Prostate gland (tissue), 2 donors: ENCODE data around the gene CLASP1.

ENCODE experiments used
- CTCF ChIP-seq, 4 experiments: fragments of 200-600 bp in 2 of 4; fragments of 450-650 bp in 2 of 4; sonication (generic) in 2 of 4; IDR thresholded peaks; 1 replicate in 3 of 4; 2 replicates in 1 of 4; pipeline ENCODE4 v1.5.1; 2016 to 2019; ENCODE audit warnings: antibody characterized with exemption in 4 of 4, mild to moderate bottlenecking in 2 of 4, moderate library complexity in 2 of 4
- POLR2A ChIP-seq: fragments of 450-650 bp; IDR thresholded peaks from one replicate; pipeline ENCODE4 v1.6.1; 2016; ENCODE audit warnings: antibody characterized with exemption, mild to moderate bottlenecking

GRCh38 chr2:121485039-121485438 lies 164.2 kb downstream of the CLASP1 start:
- TF ChIP-seq CTCF (IDR thresholded peaks at IDR 0.05) (no peak), POLR2A (no peak)
